Epithelial cell of alveolus of lung (primary cell): ENCODE data around the gene ZNG1E. TPM values are rescaled to one million over a fixed set of nuclear protein-coding genes. Genes with fewer than 3 reads are reported as not detected.

Source experiments
- total RNA-seq: library from RNA; depleted of rRNA; stranded (reverse); fragments of >200 nt; gene quantifications from 2 replicates; pipeline ENCODE4 v1.2.1, GENCODE V29; 2015

ZNG1E gene
- total RNA-seq = 12.8 and 18.7 TPM in 2 replicates

DNA sequence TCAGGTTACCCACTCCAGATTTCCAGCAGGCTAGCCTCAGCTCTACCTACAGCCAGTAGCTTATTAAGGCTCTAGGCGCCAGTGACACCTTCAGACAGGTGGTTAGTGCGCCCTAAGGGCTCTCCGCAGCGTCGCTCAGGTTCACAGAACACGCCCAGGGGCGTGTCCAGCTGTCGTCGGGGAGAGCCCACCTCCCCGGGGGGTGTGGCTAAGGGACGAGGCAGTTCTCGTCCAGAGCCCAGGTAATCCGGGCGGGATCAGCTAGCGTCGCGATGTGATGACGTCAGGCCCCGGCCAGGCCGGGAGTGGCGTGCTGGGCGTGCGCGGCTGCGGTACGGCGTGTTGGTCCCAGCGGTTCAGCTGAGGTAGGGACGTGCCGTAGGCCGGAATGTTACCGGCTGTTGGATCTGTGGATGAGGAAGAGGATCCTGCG is at the start of gene ZNG1E:
TSS of gene ZNG1E (plus strand) at position 340 of the 433 bp plus-strand sequence. CDS start at position 389, 49 bp downstream.

DNA sequence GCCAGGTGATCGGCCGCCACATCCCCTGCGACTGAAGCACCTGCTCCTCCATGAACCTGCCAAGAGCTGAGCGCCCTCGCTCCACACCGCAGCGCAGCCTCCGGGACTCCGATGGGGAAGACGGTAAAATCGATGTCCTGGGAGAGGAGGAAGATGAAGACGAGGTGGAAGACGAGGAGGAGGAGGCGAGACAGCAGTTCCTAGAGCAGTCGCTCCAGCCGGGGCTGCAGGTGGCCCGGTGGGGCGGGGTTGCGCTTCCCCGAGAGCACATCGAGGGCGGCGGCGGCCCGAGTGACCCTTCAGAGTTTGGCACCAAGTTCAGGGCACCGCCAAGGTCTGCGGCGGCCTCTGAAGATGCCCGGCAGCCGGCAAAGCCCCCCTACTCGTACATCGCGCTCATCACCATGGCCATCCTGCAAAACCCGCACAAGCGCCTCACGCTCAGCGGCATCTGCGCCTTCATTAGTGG is 61.4 kb downstream of the ZNG1E start, which contains the start of gene FOXD4L4:
TSS of gene FOXD4L4 (plus strand) at position 51 of the 469 bp plus-strand sequence. CDS start at position 51, 0 bp downstream.

Other genes starting within 250 kb of the ZNG1E start
- under 0.01 and 0.08 TPM in 2 replicates for gene FOXD4L4, start 61.2 kb downstream of the ZNG1E start, total RNA-seq